HepG2 (cell line): ENCODE data around the gene TNFRSF21. TPM values are rescaled to one million over a fixed set of nuclear protein-coding genes. Genes with fewer than 3 reads are reported as not detected.

Experiments used
- ATAC-seq: fragments of 200-7000 bp; cut with Tn5 transposase; 3 replicates; pipeline ENCODE4 v1.9.1; 2020; ENCODE audit warnings: mild to moderate bottlenecking, moderate library complexity
- BruUV-seq: library from RNA; stranded (reverse); fragments of 400-500 nt; replicated peaks from 2 replicates; lab custom pipeline; 2021; lab: Mats Ljungman, UMichigan
- CTCF ChIA-PET: fragments of 300-600 bp; formaldehyde crosslinking; extraction: SDS; loops from one replicate; lab custom pipeline; 2021; ENCODE audit warnings: low total read pairs, inconsistent platforms, low intra/inter-chr PET ratio; lab: Yijun Ruan, JAX
- POLR2A ChIA-PET: fragments of 350-600 bp; sonication (Branson Sonifier 250); formaldehyde crosslinking; loops from one replicate; lab custom pipeline; 2020; ENCODE audit warnings: antibody characterized with exemption, inconsistent platforms; lab: Yijun Ruan, JAX
- DNase-seq: peaks from one replicate; pipeline ENCODE4 v3.0.0-alpha.2; 2015; ENCODE audit warnings: low spot score
- FAIRE-seq: peaks from 3 replicates; lab custom pipeline; 2011; peaks lifted over from hg19 to GRCh38; lab: Jason Lieb, UNC
- H2AFZ ChIP-seq: one replicate; pipeline ENCODE4 v1.6.1; 2011; ENCODE audit warnings: low read length, inconsistent platforms
- H3K27ac ChIP-seq: fragments of 300-600 bp; 3 replicates; pipeline ENCODE4 v1.8.0; 2011; ENCODE audit warnings: mixed run types, mild to moderate bottlenecking, mixed read lengths, low read length, inconsistent platforms; ENCODE audit not compliant: insufficient read depth; ENCODE audit errors: extremely low read length
- H3K27me3 ChIP-seq, 2 experiments: fragments of 200-600 bp in 1 of 2; 2 replicates in 1 of 2; 3 replicates in 1 of 2; pipeline versions ENCODE4 v1.6.0 to v1.8.0; 2011; ENCODE audit warnings: low read length in 2 of 2, mild to moderate bottlenecking in 2 of 2, moderate library complexity in 2 of 2, inconsistent platforms in 1 of 2; ENCODE audit not compliant: insufficient read depth in 2 of 2, control insufficient read depth in 1 of 2
- H3K36me3 ChIP-seq, 2 experiments: fragments of 200-600 bp in 1 of 2; replicated peaks in 1 of 2; 2 replicates in 1 of 2; 3 replicates in 1 of 2; pipeline versions ENCODE4 v1.5.1 to v1.8.0; 2011; ENCODE audit warnings: low read length in 2 of 2, inconsistent platforms in 1 of 2; ENCODE audit not compliant: insufficient read depth in 2 of 2, control insufficient read depth in 1 of 2
- H3K4me1 ChIP-seq: 2 replicates; pipeline ENCODE4 v1.5.1; 2012; ENCODE audit warnings: low read length, inconsistent platforms; ENCODE audit not compliant: insufficient read depth
- H3K4me2 ChIP-seq: 2 replicates; pipeline ENCODE4 v1.6.0; 2011; ENCODE audit warnings: low read depth, low read length, inconsistent platforms
- H3K4me3 ChIP-seq, 3 experiments: fragments of 200-600 bp in 1 of 3; sonication (generic), shearing (Covaris generic) in 1 of 3; replicated peaks in 1 of 3; 2 replicates each; pipeline ENCODE4 v1.5.1; 2011 to 2016; ENCODE audit warnings: low read length in 3 of 3, inconsistent platforms in 2 of 3, low read depth in 2 of 3, mild to moderate bottlenecking in 2 of 3, control low read depth in 1 of 3, mixed read lengths in 1 of 3; ENCODE audit not compliant: insufficient read depth in 1 of 3
- H3K79me2 ChIP-seq: one replicate; pipeline ENCODE4 v1.6.1; 2011; ENCODE audit warnings: low read length, inconsistent platforms; ENCODE audit not compliant: insufficient read depth
- H3K9ac ChIP-seq: 2 replicates; pipeline ENCODE4 v1.6.0; 2011; ENCODE audit warnings: mild to moderate bottlenecking, low read depth, low read length, inconsistent platforms; ENCODE audit not compliant: insufficient read depth
- H3K9me3 ChIP-seq: 2 replicates; pipeline ENCODE4 v1.5.1; 2012; ENCODE audit warnings: mild to moderate bottlenecking, low read length
- H4K20me1 ChIP-seq: 2 replicates; pipeline ENCODE4 v1.6.0; 2011; ENCODE audit warnings: inconsistent platforms, mild to moderate bottlenecking, low read length, moderate library complexity; ENCODE audit not compliant: insufficient read depth
- AGO2 ChIP-seq: fragments of 200-400 bp; formaldehyde crosslinking; optimal IDR thresholded peaks from 2 replicates; pipeline ENCODE3; 2017; ENCODE audit warnings: mild to moderate bottlenecking, low read depth, low read length, moderate library complexity
- PHF5A ChIP-seq: IDR thresholded peaks from one replicate; pipeline ENCODE4 v1.6.1; 2018; ENCODE audit warnings: low read depth, missing genetic modification reagents; ENCODE audit not compliant: unreplicated experiment
- SIX1 ChIP-seq: sonication (generic); formaldehyde crosslinking; IDR thresholded peaks from 2 replicates; pipeline ENCODE4 v1.4.0; 2020; ENCODE audit warnings: missing genetic modification reagents, borderline replicate concordance
- SMAD3 ChIP-seq: sonication (generic); formaldehyde crosslinking; IDR thresholded peaks from 2 replicates; pipeline ENCODE4 v1.4.0; 2020; ENCODE audit warnings: missing genetic modification reagents
- YEATS4 ChIP-seq: sonication (generic); formaldehyde crosslinking; IDR thresholded peaks from 2 replicates; pipeline ENCODE4 v1.4.0; 2020; ENCODE audit warnings: missing genetic modification reagents, borderline replicate concordance
- ZKSCAN1 ChIP-seq: fragments of 150-350 bp; IDR thresholded peaks from 2 replicates; pipeline ENCODE4 v1.6.1; 2014; ENCODE audit warnings: low read length
- ZMYM3 ChIP-seq: sonication (generic); formaldehyde crosslinking; IDR thresholded peaks from 2 replicates; pipeline ENCODE4 v1.5.1; 2020; ENCODE audit warnings: mild to moderate bottlenecking, missing genetic modification reagents
- ZNF879 ChIP-seq: sonication (generic); formaldehyde crosslinking; IDR thresholded peaks from 2 replicates; pipeline ENCODE4 v1.8.1; 2023; ENCODE audit warnings: missing genetic modification reagents
- ZSCAN9 ChIP-seq: IDR thresholded peaks from 2 replicates; pipeline ENCODE4 v1.6.1; 2016; ENCODE audit warnings: borderline replicate concordance
- WGBS: methylation state at CpG from one replicate; pipeline ENCODE4 v1.1.6; 2017; ENCODE audit warnings: low lambda C conversion rate; 5-methylcytosine and 5-hydroxymethylcytosine counted together
- in situ Hi-C: cut with HindIII; loops from 2 replicates; pipeline ENCODE4 v1.10.0; 2017; ENCODE audit warnings: low pct_unique_long_range_greater_than_20kb; ENCODE audit not compliant: extremely low pct_ligation_motif_present
- intact Hi-C: fragments of 100-400 bp; cut with micrococcal nuclease; formaldehyde crosslinking; loops from one replicate; pipeline ENCODE4 v1.10.0; 2022; ENCODE audit not compliant: unreplicated experiment
- polyA plus RNA-seq, 8 experiments: library from polyadenylated mRNA; depleted of rRNA in 3 of 8; stranded (reverse) in 7 of 8; unstranded in 1 of 8; fragments of >200 nt; fragmentation: Illumina TruSeq in 4 of 8; extraction: Trizol in 4 of 8; gene quantifications; 2 replicates each; pipeline versions ENCODE4 v1.2.1 to v1.2.3, GENCODE V29; 2011 to 2016; ENCODE audit warnings: low read depth in 4 of 8, missing spikeins in 1 of 8, mixed read lengths in 1 of 8; ENCODE audit not compliant: insufficient read depth in 1 of 8
- total RNA-seq, 5 experiments: library from RNA; depleted of rRNA; stranded (reverse); fragments of >200 nt; fragmentation: Illumina TruSeq; extraction: Trizol; gene quantifications; 2 replicates each; pipeline ENCODE4 v1.2.3, GENCODE V29; 2016; ENCODE audit warnings: low read depth in 1 of 5
- TF ChIP-seq, protein P1 (sequence below): sonication (generic); formaldehyde crosslinking; IDR thresholded peaks from 2 replicates; pipeline ENCODE4 v1.4.0; 2020; ENCODE audit warnings: low read depth, mild to moderate bottlenecking, missing genetic modification reagents
- TF ChIP-seq, protein P2 (sequence below): sonication (generic); formaldehyde crosslinking; IDR thresholded peaks from 2 replicates; pipeline ENCODE4 v1.4.0; 2020; ENCODE audit warnings: mild to moderate bottlenecking, missing genetic modification reagents
- TF ChIP-seq, protein P3 (sequence below): sonication (generic); formaldehyde crosslinking; IDR thresholded peaks from 2 replicates; pipeline ENCODE4 v1.8.1; 2023; ENCODE audit warnings: missing genetic modification reagents, mild to moderate bottlenecking, borderline replicate concordance
- TF ChIP-seq, protein P4 (sequence below): sonication (generic); formaldehyde crosslinking; IDR thresholded peaks from 2 replicates; pipeline ENCODE4 v1.4.0; 2020; ENCODE audit warnings: missing genetic modification reagents

Gene TNFRSF21
- total and polyA plus RNA-seq, 2 of the 13 experiments (the other 11 are each of a cell fraction or from before 2014, with no cell fraction given), result 24.8 to 46.3 TPM

DNA sequence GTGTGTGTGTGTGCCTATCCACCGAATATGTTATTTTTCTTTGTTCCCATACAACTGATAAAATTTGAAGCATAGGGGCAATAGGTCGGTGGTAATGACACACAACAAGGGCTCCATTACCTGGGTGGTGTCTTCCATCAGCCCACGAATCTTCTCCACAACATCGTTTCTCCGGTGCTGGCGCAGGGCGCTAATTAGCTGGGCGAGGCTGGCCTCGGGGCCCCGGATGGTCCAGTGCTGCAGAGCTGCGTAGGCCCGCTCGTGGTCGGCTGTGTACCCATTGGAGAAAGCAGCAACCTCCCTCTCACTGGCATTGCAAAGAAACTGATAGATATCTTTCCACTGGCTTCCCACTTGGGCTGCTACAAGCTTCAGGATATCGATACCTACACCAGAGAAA lies 56.6 kb downstream of the TNFRSF21 start:
- in situ Hi-C loops, result no loop called here
- no peak for FAIRE-seq
- Histone ChIP-seq H3K4me3 (no peak overlapping the region), H4K20me1 (peaks cover 4% of the 10 kb centered on the region; the same call in 1 of the 2 replicates), H3K4me1 (peaks cover 24% of the 10 kb centered on the region), H3K9me3 (no peaks in the 10 kb centered on the region), H3K79me2 (peaks cover 9% of the 10 kb centered on the region)
- TF ChIP-seq SIX1 (CRISPR knock-in tag) (no peak), AGO2 (peak; percentile 62), ZSCAN9 (no peak)
- TF ChIP-seq, protein P1, sequence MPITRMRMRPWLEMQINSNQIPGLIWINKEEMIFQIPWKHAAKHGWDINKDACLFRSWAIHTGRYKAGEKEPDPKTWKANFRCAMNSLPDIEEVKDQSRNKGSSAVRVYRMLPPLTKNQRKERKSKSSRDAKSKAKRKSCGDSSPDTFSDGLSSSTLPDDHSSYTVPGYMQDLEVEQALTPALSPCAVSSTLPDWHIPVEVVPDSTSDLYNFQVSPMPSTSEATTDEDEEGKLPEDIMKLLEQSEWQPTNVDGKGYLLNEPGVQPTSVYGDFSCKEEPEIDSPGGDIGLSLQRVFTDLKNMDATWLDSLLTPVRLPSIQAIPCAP (CRISPR knock-in tag), result no peak
- TF ChIP-seq, all 625 proteins: peak for 1
- ChIA-PET POLR2A (no interaction called here), CTCF (no interaction called here)
- WGBS, result 97% methylated on average over 15 of the region's 15 CpGs
- H3K36me3 ChIP-seq, result peaks cover 33 to 90% of the 10 kb centered on the region in 2 experiments
- intact Hi-C loops, result loop anchor here (5.0 kb wide), 2 partner anchors 39 to 406 kb away; no protein-coding TSS in a partner anchor
- H3K27me3 ChIP-seq, result no peaks in the 10 kb centered on the region
- H3K27ac ChIP-seq, result no peak overlapping the region
- no peak for ATAC-seq
- no peak overlapping the region for H2AFZ ChIP-seq
- no peak overlapping the region for H3K4me2 ChIP-seq
- DNase-seq, result no peak
- BruUV-seq, result no TSS peak
- H3K9ac ChIP-seq, result no peak overlapping the region

DNA sequence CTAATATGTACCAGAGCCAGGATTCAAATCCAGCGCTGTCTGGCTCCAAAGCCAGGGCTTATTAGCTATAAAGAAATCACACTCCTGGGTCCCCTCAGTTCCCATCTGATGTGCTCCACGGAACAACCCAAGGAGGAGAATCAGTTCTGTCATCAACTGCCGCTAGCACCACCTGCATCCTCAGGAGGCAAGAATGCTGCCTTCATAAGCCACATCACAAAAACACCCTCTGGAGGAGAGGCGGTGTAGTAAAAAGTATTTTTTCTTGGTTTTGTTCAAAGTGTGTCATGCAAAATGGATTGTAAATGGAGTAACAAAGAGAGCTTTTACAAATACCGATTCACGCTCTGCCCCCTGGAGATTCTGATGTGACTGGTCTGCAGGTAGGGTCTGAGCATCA lies 57.1 kb downstream of the TNFRSF21 start:
- H3K27me3 ChIP-seq, result no peaks in the 10 kb centered on the region
- no peak for FAIRE-seq
- no TSS peak for BruUV-seq
- intact Hi-C loops (loop anchor here (5.0 kb wide), 2 partner anchors 40 to 405 kb away; no protein-coding TSS in a partner anchor), in situ Hi-C loops (no loop called here)
- no peak overlapping the region for H3K4me2 ChIP-seq
- no peak overlapping the region for H3K27ac ChIP-seq
- CTCF ChIA-PET, result no interaction called here
- 97% methylated on average over 6 of the region's 6 CpGs for WGBS
- peaks cover 4% of the 10 kb centered on the region; the same call in 1 of the 2 replicates for H4K20me1 ChIP-seq
- no peak overlapping the region for H2AFZ ChIP-seq
- H3K9ac ChIP-seq, result no peak overlapping the region
- H3K36me3 ChIP-seq, result peaks cover 29 to 86% of the 10 kb centered on the region in 2 experiments
- no peak overlapping the region for H3K4me3 ChIP-seq
- POLR2A ChIA-PET, result no interaction called here
- peaks cover 25% of the 10 kb centered on the region for H3K4me1 ChIP-seq
- H3K9me3 ChIP-seq, result no peaks in the 10 kb centered on the region
- no peak for ATAC-seq
- peaks cover 9% of the 10 kb centered on the region for H3K79me2 ChIP-seq
- DNase-seq, result no peak
- no peak for TF ChIP-seq PHF5A (CRISPR knock-in tag)
- TF ChIP-seq, protein P2, sequence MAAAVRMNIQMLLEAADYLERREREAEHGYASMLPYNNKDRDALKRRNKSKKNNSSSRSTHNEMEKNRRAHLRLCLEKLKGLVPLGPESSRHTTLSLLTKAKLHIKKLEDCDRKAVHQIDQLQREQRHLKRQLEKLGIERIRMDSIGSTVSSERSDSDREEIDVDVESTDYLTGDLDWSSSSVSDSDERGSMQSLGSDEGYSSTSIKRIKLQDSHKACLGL (CRISPR knock-in tag), result no peak
- no peak for TF ChIP-seq SMAD3
- TF ChIP-seq, protein P3, sequence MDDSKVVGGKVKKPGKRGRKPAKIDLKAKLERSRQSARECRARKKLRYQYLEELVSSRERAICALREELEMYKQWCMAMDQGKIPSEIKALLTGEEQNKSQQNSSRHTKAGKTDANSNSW (CRISPR knock-in tag), result no peak
- TF ChIP-seq, protein P4, sequence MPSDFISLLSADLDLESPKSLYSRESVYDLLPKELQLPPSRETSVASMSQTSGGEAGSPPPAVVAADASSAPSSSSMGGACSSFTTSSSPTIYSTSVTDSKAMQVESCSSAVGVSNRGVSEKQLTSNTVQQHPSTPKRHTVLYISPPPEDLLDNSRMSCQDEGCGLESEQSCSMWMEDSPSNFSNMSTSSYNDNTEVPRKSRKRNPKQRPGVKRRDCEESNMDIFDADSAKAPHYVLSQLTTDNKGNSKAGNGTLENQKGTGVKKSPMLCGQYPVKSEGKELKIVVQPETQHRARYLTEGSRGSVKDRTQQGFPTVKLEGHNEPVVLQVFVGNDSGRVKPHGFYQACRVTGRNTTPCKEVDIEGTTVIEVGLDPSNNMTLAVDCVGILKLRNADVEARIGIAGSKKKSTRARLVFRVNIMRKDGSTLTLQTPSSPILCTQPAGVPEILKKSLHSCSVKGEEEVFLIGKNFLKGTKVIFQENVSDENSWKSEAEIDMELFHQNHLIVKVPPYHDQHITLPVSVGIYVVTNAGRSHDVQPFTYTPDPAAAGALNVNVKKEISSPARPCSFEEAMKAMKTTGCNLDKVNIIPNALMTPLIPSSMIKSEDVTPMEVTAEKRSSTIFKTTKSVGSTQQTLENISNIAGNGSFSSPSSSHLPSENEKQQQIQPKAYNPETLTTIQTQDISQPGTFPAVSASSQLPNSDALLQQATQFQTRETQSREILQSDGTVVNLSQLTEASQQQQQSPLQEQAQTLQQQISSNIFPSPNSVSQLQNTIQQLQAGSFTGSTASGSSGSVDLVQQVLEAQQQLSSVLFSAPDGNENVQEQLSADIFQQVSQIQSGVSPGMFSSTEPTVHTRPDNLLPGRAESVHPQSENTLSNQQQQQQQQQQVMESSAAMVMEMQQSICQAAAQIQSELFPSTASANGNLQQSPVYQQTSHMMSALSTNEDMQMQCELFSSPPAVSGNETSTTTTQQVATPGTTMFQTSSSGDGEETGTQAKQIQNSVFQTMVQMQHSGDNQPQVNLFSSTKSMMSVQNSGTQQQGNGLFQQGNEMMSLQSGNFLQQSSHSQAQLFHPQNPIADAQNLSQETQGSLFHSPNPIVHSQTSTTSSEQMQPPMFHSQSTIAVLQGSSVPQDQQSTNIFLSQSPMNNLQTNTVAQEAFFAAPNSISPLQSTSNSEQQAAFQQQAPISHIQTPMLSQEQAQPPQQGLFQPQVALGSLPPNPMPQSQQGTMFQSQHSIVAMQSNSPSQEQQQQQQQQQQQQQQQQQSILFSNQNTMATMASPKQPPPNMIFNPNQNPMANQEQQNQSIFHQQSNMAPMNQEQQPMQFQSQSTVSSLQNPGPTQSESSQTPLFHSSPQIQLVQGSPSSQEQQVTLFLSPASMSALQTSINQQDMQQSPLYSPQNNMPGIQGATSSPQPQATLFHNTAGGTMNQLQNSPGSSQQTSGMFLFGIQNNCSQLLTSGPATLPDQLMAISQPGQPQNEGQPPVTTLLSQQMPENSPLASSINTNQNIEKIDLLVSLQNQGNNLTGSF (CRISPR knock-in tag), result no peak
- no peak for TF ChIP-seq ZNF879 (CRISPR knock-in tag)
- TF ChIP-seq ZKSCAN1, result no peak
- no peak for TF ChIP-seq ZMYM3 (CRISPR knock-in tag)
- TF ChIP-seq YEATS4 (CRISPR knock-in tag), result no peak
